Neural cell (in vitro differentiated cells): Measurements from ENCODE around the gene SQSTM1.

ENCODE experiments used
- CTCF ChIP-seq: fragments of 450-650 bp; IDR thresholded peaks from 2 replicates; pipeline ENCODE4 v1.5.1; 2014; ENCODE audit warnings: antibody characterized with exemption, mild to moderate bottlenecking, moderate library complexity; ENCODE audit not compliant: poor library complexity, severe bottlenecking
- EP300 ChIP-seq: fragments of 450-650 bp; conservative IDR thresholded peaks from 2 replicates; pipeline ENCODE4 v1.6.1; 2014; ENCODE audit warnings: antibody characterized with exemption, mild to moderate bottlenecking, moderate library complexity; ENCODE audit not compliant: poor library complexity, severe bottlenecking
- EZH2 ChIP-seq: fragments of 200-600, 300-800 bp; shearing (Covaris generic), sonication (generic); IDR thresholded peaks from 2 replicates; pipeline ENCODE4 v1.6.1; 2014; ENCODE audit warnings: antibody characterized with exemption, low read length, borderline replicate concordance, mild to moderate bottlenecking; ENCODE audit not compliant: insufficient read depth, poor library complexity, severe bottlenecking
- MXI1 ChIP-seq: fragments of 450-650 bp; conservative IDR thresholded peaks from 2 replicates; pipeline ENCODE4 v1.6.1; 2014; ENCODE audit warnings: antibody characterized with exemption, mild to moderate bottlenecking; ENCODE audit not compliant: poor library complexity, severe bottlenecking
- POLR2AphosphoS5 ChIP-seq: IDR thresholded peaks from 2 replicates; pipeline ENCODE4 v1.6.1; 2012
- RAD21 ChIP-seq: fragments of 450-650 bp; conservative IDR thresholded peaks from 2 replicates; pipeline ENCODE4 v1.6.1; 2014; ENCODE audit warnings: antibody characterized with exemption, mild to moderate bottlenecking, moderate library complexity
- SMC3 ChIP-seq: fragments of 450-650 bp; conservative IDR thresholded peaks from 2 replicates; pipeline ENCODE4 v1.6.1; 2014; ENCODE audit warnings: antibody characterized with exemption, mild to moderate bottlenecking, moderate library complexity; ENCODE audit not compliant: poor library complexity
- TAF1 ChIP-seq: IDR thresholded peaks from 2 replicates; pipeline ENCODE4 v1.6.1; 2012; ENCODE audit warnings: low read depth
- TF ChIP-seq, protein P1 (sequence below): IDR thresholded peaks from 2 replicates; pipeline ENCODE4 v1.6.1; 2012; ENCODE audit warnings: borderline replicate concordance

DNA sequence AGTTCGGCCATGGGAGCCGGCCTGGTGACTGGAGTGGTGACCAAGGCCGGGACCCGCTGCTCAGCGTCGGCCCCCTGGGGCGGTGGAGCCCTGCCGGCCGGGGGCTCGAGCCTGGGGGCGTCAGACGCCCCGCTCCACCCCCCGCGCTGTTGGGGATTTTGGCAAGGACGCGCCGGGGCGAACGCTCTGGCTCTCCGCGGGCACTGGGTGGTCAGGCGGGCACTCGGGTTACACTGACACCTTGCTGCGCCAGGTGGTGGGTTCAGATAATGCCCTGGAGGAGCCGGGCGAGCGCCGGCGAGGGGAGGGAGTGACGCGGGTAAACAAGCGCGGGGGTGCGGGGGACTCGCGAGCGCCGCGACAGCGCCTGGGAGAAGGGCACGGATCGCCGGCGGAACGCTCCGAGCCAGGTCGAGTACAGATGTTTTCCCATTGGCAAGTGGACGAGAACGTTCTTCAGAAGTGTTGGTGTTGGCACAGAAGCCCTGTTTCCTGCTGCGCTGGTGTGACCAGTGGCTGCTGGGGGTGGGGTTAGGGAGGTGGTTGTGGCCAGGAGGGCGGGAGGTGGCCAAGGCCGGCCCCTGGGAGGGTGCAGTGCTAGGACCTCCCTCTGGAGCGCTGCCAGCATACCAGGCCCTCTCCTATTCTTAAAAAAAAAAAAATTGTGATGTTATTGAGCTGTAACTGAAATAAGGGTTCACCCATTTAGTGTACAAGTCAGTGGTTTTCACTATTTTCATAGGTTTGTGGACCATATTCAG lies 773 bp downstream of the SQSTM1 start:
- peak; percentile 22 for TF ChIP-seq CTCF
- TF ChIP-seq, protein P1, sequence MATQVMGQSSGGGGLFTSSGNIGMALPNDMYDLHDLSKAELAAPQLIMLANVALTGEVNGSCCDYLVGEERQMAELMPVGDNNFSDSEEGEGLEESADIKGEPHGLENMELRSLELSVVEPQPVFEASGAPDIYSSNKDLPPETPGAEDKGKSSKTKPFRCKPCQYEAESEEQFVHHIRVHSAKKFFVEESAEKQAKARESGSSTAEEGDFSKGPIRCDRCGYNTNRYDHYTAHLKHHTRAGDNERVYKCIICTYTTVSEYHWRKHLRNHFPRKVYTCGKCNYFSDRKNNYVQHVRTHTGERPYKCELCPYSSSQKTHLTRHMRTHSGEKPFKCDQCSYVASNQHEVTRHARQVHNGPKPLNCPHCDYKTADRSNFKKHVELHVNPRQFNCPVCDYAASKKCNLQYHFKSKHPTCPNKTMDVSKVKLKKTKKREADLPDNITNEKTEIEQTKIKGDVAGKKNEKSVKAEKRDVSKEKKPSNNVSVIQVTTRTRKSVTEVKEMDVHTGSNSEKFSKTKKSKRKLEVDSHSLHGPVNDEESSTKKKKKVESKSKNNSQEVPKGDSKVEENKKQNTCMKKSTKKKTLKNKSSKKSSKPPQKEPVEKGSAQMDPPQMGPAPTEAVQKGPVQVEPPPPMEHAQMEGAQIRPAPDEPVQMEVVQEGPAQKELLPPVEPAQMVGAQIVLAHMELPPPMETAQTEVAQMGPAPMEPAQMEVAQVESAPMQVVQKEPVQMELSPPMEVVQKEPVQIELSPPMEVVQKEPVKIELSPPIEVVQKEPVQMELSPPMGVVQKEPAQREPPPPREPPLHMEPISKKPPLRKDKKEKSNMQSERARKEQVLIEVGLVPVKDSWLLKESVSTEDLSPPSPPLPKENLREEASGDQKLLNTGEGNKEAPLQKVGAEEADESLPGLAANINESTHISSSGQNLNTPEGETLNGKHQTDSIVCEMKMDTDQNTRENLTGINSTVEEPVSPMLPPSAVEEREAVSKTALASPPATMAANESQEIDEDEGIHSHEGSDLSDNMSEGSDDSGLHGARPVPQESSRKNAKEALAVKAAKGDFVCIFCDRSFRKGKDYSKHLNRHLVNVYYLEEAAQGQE, result no peak
- TF ChIP-seq RAD21, result no peak
- peak; percentile 63 for TF ChIP-seq POLR2AphosphoS5
- TF ChIP-seq EZH2, result no peak
- TF ChIP-seq MXI1, result no peak
- no peak for TF ChIP-seq SMC3
- no peak for TF ChIP-seq EP300
- TF ChIP-seq TAF1, result no peak
